Epidermal melanocyte (primary cell): ENCODE data around the gene TNFSF4.
A peak's percentile ranks its signal among the peaks of the same experiment; 100 is the strongest.

Experiments used
- DNase-seq: peaks from one replicate; pipeline ENCODE4 v3.0.0; 2011; ENCODE audit warnings: low spot score; ENCODE audit not compliant: insufficient read length

TNFSF4 gene

GRCh38 chr1:173210716-173211231, 3.6 kb upstream of the TNFSF4 start:
- DNase-seq, result no peak

DNA sequence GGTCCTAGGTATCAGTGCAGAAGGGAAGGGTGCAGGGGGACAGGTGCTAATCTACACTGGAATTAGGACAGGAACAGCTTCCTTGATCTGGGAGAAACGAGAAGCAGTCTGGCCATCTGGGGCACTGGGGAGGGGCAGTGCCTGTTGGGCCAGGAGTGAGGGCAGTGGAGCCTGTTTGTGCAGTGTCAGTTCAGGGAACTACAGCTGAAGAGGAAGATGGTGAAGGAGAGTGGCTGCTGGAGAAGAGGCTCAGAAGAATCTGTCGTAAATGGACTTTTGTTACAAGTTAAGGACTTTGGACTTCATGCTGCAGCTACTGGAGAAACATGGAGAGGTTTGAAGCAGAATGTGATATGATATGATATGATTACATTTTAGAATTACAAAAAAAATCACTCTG, 3.2 kb upstream of the TNFSF4 start:
- no peak for DNase-seq

- no peak for DNase-seq
Observed at GRCh38 chr1:173208868-173209267, 1.7 kb upstream of the TNFSF4 start.

- DNase-seq, result no peak
Observed at GRCh38 chr1:173208146-173208545, 1.0 kb upstream of the TNFSF4 start.

GRCh38 chr1:173205146-173206051, 1.7 kb downstream of the TNFSF4 start:
- no peak for DNase-seq

DNA sequence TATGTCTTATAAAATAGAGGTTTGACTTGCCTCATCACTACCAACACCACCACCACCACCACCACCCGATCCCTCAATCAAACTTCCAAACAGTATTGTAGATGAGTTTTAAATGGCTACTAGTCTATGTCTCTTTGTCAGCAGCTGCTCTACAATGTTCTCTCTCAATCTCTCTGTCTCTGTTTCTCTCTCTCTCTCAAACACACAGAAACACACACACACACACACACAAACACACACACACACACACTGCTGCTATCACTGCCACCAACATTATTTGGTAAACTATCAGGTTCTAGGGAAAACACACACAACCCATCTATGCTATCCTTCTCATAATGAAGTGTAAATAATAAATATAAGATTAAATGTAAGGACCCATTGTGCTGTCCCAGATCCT, 2.4 kb downstream of the TNFSF4 start:
- DNase-seq, result no peak

- peak; percentile 32 for DNase-seq
Observed at GRCh38 chr1:173202424-173203145, 4.5 kb downstream of the TNFSF4 start.

DNA sequence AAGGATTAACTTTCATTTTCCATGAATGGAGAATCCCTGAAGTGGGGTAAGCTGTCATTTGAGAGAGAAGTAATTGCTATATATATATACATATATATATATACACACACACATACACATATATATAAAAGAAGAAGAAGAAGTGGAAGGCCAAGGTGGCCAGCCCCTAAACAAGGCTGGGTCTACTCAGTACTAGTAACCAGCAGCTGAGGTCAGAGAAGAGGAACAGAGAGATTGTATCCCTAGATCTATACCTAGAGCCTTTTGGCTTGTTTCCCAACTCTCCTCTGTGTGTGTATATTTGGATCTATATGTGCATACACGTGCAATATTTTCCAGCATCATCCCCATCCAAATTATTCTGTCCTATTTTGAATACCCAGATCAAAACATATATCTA, 5.2 kb downstream of the TNFSF4 start:
- DNase-seq, result no peak

- DNase-seq, result no peak
Observed at GRCh38 chr1:173195596-173196088, 11.5 kb downstream of the TNFSF4 start.

GRCh38 chr1:173193639-173194038, 13.5 kb downstream of the TNFSF4 start:
- no peak for DNase-seq

DNA sequence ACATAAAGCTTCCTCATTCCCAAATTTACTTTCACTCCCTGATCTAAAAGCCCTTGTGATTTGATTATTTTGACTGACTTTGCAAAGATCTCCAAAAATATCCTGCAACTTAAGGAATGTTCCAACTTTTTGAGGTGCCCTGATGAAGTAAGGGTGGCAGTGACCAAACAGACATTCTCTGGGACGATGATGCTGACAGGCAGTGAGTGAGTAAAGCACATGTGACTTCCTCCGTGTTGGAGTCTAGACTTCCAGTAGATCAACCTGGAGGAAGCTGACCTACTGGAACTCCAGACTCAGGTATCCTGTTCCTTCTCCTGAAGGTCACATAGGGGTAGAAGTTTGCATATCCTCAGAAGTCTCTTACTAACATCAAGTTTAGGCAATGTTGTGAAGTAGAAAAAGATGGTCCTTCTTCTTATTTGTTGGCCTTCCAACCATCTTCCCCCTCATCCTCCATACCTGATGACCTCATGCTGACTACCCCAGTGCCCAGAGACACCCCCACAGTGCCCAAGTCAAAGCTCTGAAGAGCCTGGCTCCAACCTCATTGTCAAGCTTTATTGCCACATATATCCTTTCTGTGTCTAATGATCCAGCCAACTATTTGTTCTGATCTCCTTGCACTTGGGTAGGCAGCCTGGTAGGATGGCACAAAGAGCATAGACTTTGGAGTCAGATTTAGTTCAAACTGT, 16.0 kb downstream of the TNFSF4 start:
- DNase-seq, result no peak

- peak; percentile 76 for DNase-seq
Observed at GRCh38 chr1:173190101-173190936, 16.8 kb downstream of the TNFSF4 start.

- no peak for DNase-seq
Observed at GRCh38 chr1:173187671-173188237, 19.4 kb downstream of the TNFSF4 start.

DNA sequence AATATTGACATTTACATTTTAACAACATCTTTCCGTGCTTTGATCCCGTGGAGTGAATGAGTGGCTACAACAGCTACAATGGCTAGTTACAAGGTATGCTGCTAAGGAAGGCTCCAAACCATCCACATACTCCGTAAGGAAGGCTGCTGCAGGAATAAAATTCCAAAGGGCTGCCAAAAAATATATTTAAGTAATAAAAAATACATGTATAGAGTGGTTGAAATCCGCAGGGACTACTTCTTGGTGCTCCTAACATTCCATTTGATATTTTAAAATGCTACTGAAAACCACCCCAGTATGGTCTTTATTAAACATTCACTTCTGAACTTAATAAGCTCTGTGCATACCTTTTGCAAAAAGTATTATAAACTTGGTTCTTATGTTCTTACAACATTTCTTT, 25.3 kb downstream of the TNFSF4 start:
- DNase-seq, result no peak

GRCh38 chr1:173176246-173176645, 30.9 kb downstream of the TNFSF4 start:
- no peak for DNase-seq

DNA sequence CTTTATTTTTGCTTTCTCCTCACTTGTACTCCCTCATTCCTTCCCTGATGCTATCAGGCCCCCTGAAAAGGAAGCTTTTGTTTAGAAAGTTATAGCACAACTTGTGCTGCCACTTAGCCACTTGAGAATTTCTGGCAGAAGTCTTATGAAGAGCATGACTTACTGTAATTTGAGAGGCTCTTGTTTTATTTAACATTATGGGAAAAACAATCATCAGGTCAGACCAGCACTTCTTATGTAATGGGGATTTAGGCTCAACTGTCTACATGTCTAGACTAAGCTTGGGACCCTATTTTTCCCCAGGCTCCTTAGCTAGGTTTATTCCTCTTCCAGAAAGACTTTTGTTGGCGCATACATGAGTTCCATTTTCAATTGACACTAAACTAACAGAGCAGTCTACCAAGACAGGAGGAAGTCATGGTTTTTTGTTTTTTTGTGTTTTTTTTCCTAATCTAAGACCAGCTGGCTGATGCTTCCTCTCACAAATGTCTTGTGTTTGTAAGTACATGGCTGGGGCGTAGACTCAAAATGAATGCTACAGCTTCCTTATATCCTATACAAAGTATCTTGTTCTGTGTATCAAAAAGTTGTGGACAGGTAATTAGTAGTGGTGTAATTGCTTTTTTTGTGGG, 31.5 kb downstream of the TNFSF4 start:
- DNase-seq, result no peak

DNA sequence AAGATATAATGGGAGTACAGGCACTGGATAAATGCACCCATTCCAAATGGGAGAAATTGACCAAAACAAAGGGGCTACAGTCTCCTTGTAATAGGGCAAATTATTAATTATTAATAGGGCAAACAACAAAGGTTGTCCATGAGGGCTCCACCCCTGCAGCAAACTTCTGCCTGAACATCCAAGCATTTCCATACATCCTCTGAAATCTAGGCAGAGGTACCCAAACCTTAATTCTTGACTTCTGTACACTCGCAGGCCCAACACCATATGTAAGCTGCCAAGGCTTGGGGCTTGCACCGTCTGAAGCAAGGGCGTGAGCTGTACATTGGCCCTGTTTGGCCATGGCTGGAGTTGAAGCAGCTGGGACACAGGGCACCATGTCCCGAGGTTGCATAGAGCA, 33.7 kb downstream of the TNFSF4 start:
- DNase-seq, result no peak

DNA sequence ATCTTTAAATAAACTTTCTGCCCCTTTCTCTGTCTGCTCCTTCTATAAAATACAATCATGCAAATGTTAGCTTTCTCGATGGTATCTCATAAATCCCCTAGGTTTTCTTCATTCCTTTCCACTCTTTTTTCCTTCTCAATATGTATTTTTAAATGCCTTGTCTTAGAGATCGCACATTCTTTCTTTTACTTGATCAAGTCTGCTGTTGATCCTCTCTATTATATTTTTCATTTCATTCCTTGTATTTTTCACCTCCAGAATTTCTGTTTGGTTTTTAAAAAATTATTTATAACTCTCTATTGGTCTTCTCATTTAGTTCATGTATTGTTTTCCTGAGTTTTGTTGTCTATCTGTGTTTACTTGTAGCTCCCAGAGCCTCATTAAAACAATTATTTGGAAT, 36.0 kb downstream of the TNFSF4 start:
- DNase-seq, result no peak

GRCh38 chr1:173168941-173169340, 38.2 kb downstream of the TNFSF4 start:
- DNase-seq, result no peak

GRCh38 chr1:173164686-173165085, 42.4 kb downstream of the TNFSF4 start:
- DNase-seq, result no peak
